Activated naive CD8-positive, alpha-beta T cell treated with anti-CD3 and anti-CD28 coated beads for 36 hours (primary cell): ENCODE measurements around the gene GON4L. TPM values are rescaled to one million over a fixed set of nuclear protein-coding genes. Genes with fewer than 3 reads are reported as not detected.
"Not testable (repeated sequence)": the region's sequence is repeated elsewhere in the genome, so short reads cannot be mapped to it uniquely, and the experiment has no call there.

Experiments
- DNase-seq: peaks from one replicate; pipeline ENCODE4 v3.0.0; 2021
- H3K27ac Mint-ChIP-seq: one replicate; pipeline ENCODE4 v1.8.0; 2022; ENCODE audit warnings: mild to moderate bottlenecking, moderate library complexity, mixed read lengths
- H3K27me3 Mint-ChIP-seq: one replicate; pipeline ENCODE4 v1.8.0; 2022; ENCODE audit warnings: mild to moderate bottlenecking, mixed read lengths
- H3K36me3 Mint-ChIP-seq: one replicate; pipeline ENCODE4 v1.8.0; 2021; ENCODE audit warnings: mild to moderate bottlenecking, mixed read lengths
- H3K4me1 Mint-ChIP-seq: one replicate; pipeline ENCODE4 v1.8.0; 2021; ENCODE audit warnings: mixed read lengths
- H3K4me3 Mint-ChIP-seq: one replicate; pipeline ENCODE4 v1.8.0; 2022; ENCODE audit warnings: mild to moderate bottlenecking, moderate library complexity, mixed read lengths
- H3K9me3 Mint-ChIP-seq: one replicate; pipeline ENCODE4 v1.8.0; 2022; ENCODE audit warnings: mixed read lengths
- total RNA-seq, 2 experiments: library from RNA; stranded (reverse); gene quantifications; one replicate each; pipeline ENCODE4 v1.2.3, GENCODE V29; 2021

GON4L gene
- 10 to 100 TPM; 39.3 to 41.1 TPM for total RNA-seq

GRCh38 chr1:155856975-155857930 is at the start of gene GON4L:
TSS of gene GON4L (minus strand) at chr1:155857214. CDS start at chr1:155853780, 3,434 bp downstream.
- Mint-ChIP-seq H3K9me3 (no peaks in the 10 kb centered on the region), H3K4me3 (peak within 1 kb of the TSS; percentile 99), H3K4me1 (peaks cover 49% of the 10 kb centered on the region), H3K27ac (peak within 1 kb of the TSS; percentile 94), H3K27me3 (peaks cover 25% of the 10 kb centered on the region), H3K36me3 (peaks cover 14% of the 10 kb centered on the region)
- peak; percentile 90 for DNase-seq

DNA sequence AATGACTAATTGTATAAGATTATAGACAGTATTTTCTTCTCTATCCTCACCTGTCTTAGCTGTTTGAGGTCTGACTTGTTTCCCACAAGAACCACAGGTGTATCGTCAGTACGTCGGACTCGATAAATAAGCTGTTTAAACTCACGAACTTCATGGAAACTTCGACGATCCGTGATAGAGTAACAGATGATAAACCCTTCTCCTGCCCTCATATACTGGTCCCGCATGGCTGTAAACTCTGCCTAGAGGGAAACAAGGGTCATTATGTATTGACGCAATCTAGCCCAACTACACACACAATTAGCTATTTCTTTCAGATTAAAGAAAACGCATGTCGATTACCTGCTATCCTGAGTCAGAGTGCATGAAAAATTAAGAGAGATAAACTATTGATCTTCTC is 47.2 kb upstream of the GON4L start:
- DNase-seq, result no peak
- H3K27ac Mint-ChIP-seq, result no peak overlapping the region
- peaks cover 10% of the 10 kb centered on the region for H3K36me3 Mint-ChIP-seq
- no peaks in the 10 kb centered on the region for H3K27me3 Mint-ChIP-seq
- H3K4me1 Mint-ChIP-seq, result peaks cover 5% of the 10 kb centered on the region
- no peaks in the 10 kb centered on the region for H3K9me3 Mint-ChIP-seq
- no peak overlapping the region for H3K4me3 Mint-ChIP-seq

DNA sequence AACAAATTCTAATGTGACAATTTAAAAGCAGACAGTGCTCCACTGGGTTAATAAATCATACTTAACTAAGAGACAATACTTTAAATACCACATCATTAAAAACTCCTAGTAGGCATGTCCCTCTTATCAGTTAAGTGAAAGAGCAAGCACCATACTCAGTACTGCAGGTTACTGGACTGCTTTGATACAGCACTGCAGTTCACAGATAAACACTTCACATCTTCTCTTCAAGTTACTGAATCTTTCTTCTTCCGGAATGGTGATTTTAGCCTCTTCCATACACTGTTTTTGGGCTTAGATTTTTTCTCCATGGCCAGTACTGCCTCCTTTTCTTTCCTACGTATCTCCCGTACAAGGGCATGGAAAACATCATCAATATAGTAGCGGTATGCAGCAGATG is 43.1 kb upstream of the GON4L start:
- H3K27ac Mint-ChIP-seq, result no peak overlapping the region

DNA sequence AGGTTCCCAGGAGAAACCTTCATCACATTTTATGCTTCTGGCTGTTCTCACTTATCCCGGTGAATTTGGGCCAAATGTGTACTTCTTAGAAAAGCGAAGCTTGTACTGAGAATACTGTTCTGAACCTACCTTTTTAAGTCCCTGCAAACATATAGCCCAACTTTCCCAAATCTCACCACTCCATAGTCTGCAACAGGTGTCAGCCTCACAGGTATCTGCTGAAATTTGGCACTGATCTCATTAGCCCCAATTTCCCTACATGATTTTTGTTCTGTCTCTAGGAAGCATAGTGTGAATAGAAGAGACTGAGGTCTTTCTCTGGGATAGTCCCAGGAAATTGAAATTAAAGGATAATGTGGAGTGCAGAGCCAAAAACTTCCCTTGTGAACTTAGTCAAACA is 42.7 kb upstream of the GON4L start:
- Mint-ChIP-seq H3K27ac (no peak overlapping the region), H3K4me1 (peaks cover 9% of the 10 kb centered on the region), H3K9me3 (no peaks in the 10 kb centered on the region), H3K27me3 (no peaks in the 10 kb centered on the region), H3K4me3 (no peak overlapping the region), H3K36me3 (peaks cover 22% of the 10 kb centered on the region)
- DNase-seq, result no peak

More for the DNA sequence above, 43.1 kb upstream of the GON4L start:
- DNase-seq, result no peak
- H3K4me1 Mint-ChIP-seq, result peaks cover 9% of the 10 kb centered on the region
- H3K36me3 Mint-ChIP-seq, result peaks cover 22% of the 10 kb centered on the region
- no peak overlapping the region for H3K4me3 Mint-ChIP-seq
- no peaks in the 10 kb centered on the region for H3K9me3 Mint-ChIP-seq
- H3K27me3 Mint-ChIP-seq, result no peaks in the 10 kb centered on the region

DNA sequence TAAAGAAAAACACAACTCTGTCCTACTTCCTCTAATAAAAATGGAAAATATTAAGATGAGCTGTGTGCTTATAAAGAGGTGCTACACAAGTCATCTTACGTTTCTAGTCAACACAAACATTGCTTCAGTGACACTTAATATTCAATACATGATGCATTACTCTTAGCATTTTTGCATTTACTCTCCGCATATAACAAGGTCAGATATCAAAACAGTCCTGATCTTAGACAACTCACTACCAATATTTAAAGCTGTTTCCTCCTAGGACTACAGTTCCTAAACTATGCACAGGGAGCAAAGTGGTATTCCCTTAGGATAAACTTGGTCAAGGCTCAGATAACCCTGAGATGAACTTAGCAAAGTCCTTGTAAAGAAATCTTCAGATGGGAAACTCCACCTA is 41.9 kb upstream of the GON4L start:
- Mint-ChIP-seq H3K36me3 (peaks cover 18% of the 10 kb centered on the region), H3K27me3 (no peaks in the 10 kb centered on the region), H3K4me3 (no peak overlapping the region), H3K9me3 (no peaks in the 10 kb centered on the region), H3K4me1 (peaks cover 7% of the 10 kb centered on the region), H3K27ac (no peak overlapping the region)
- no peak for DNase-seq

GRCh38 chr1:155897746-155898145 is 40.7 kb upstream of the GON4L start:
- H3K4me3 Mint-ChIP-seq, result no peak overlapping the region
- H3K27me3 Mint-ChIP-seq, result no peaks in the 10 kb centered on the region
- no peaks in the 10 kb centered on the region for H3K9me3 Mint-ChIP-seq
- H3K27ac Mint-ChIP-seq, result peak overlapping the region; percentile 40
- no peak for DNase-seq
- H3K4me1 Mint-ChIP-seq, result peaks cover 17% of the 10 kb centered on the region
- peaks cover 18% of the 10 kb centered on the region for H3K36me3 Mint-ChIP-seq

DNA sequence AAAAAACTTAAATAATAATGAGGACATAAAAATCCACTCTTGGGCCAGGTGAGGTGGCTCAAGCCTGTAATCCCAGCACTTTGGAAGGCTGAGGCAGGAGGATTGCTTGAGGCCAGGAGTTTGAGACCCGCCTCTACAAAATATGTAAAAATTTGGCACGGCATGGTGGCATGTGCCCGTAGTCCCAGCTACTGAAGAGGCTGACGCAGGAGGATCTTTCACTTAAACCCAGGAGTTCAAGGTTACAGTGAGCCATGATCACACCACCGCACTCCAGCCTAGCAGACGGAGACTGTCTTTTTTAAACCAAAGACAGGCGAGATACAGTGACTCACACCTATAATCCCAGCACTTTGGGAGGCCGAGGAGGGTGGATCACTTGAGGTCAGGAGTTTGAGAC is 39.5 kb upstream of the GON4L start:
- DNase-seq, H3K9me3 Mint-ChIP-seq, H3K4me3 Mint-ChIP-seq, H3K27ac Mint-ChIP-seq, H3K27me3 Mint-ChIP-seq: not testable (repeated sequence)
- peaks cover 18% of the 10 kb centered on the region for H3K36me3 Mint-ChIP-seq
- peaks cover 17% of the 10 kb centered on the region for H3K4me1 Mint-ChIP-seq

GRCh38 chr1:155895617-155896016 is 38.6 kb upstream of the GON4L start:
- not testable (repeated sequence) for H3K27me3 Mint-ChIP-seq, H3K27ac Mint-ChIP-seq, H3K9me3 Mint-ChIP-seq, H3K4me3 Mint-ChIP-seq, DNase-seq
- Mint-ChIP-seq H3K36me3 (peaks cover 18% of the 10 kb centered on the region), H3K4me1 (peaks cover 17% of the 10 kb centered on the region)

- no peak for DNase-seq
- no peak overlapping the region for H3K4me3 Mint-ChIP-seq
- no peaks in the 10 kb centered on the region for H3K27me3 Mint-ChIP-seq
- H3K4me1 Mint-ChIP-seq, result peaks cover 14% of the 10 kb centered on the region
- peak overlapping the region; percentile 46 for H3K27ac Mint-ChIP-seq
- peaks cover 15% of the 10 kb centered on the region for H3K36me3 Mint-ChIP-seq
- no peaks in the 10 kb centered on the region for H3K9me3 Mint-ChIP-seq
These were observed 36.6 kb upstream of the GON4L start for GRCh38 chr1:155893389-155894142.

DNA sequence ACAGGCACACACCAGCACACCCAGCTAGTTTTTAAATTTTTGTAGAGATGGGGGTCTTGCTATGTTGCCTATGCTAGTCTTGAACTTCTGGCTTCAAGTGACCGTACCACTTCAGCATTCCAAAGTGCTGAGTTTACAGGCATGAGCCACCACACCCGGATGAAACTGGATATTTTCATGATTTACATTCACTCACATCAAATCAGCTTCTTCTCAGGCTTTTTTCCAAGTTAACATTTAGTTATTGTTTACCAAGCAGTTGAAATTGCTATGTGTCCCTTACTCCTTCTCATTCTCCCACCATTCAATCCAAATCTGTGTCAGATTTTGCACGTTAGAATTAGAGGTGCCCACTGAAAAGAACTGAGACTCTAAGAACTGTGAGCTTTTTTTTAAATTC is 35.8 kb upstream of the GON4L start:
- Mint-ChIP-seq H3K4me1 (peaks cover 14% of the 10 kb centered on the region), H3K27me3 (no peaks in the 10 kb centered on the region), H3K27ac (peak overlapping the region; percentile 46), H3K4me3 (no peak overlapping the region), H3K36me3 (peaks cover 13% of the 10 kb centered on the region), H3K9me3 (no peaks in the 10 kb centered on the region)
- no peak for DNase-seq

- Mint-ChIP-seq H3K4me1 (peaks cover 11% of the 10 kb centered on the region), H3K27ac (no peak overlapping the region), H3K36me3 (no peaks in the 10 kb centered on the region), H3K27me3 (no peaks in the 10 kb centered on the region), H3K4me3 (no peak overlapping the region), H3K9me3 (no peaks in the 10 kb centered on the region)
- no peak for DNase-seq
These were observed 33.2 kb upstream of the GON4L start for GRCh38 chr1:155890251-155890650.

GRCh38 chr1:155889566-155889965 is 32.6 kb upstream of the GON4L start:
- no peak overlapping the region for H3K4me3 Mint-ChIP-seq
- H3K9me3 Mint-ChIP-seq, result no peaks in the 10 kb centered on the region
- no peaks in the 10 kb centered on the region for H3K27me3 Mint-ChIP-seq
- no peak overlapping the region for H3K27ac Mint-ChIP-seq
- no peaks in the 10 kb centered on the region for H3K36me3 Mint-ChIP-seq
- DNase-seq, result no peak
- peaks cover 11% of the 10 kb centered on the region for H3K4me1 Mint-ChIP-seq

DNA sequence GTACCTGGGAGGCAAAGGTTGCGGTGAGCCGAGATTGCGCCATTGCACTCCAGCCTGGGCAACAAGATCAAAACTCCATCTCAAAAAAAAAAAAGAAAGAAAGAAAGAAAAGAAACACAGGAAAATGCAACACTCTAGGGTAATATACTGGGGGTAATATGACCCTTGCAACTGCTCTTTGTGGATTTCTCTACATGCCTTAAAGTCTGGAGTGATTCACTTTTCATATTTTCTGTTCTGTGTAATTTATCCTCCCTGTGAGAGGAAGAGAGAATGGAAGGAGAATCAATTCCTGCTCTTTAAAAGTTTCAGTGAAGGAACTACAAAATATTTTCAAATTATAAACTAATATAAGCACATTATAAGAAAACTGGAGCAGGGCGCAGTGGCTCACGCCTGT is 31.5 kb upstream of the GON4L start:
- Mint-ChIP-seq H3K27ac (no peak overlapping the region), H3K9me3 (no peaks in the 10 kb centered on the region), H3K4me1 (peaks cover 8% of the 10 kb centered on the region), H3K27me3 (no peaks in the 10 kb centered on the region), H3K36me3 (no peaks in the 10 kb centered on the region), H3K4me3 (no peak overlapping the region)
- DNase-seq, result no peak

DNA sequence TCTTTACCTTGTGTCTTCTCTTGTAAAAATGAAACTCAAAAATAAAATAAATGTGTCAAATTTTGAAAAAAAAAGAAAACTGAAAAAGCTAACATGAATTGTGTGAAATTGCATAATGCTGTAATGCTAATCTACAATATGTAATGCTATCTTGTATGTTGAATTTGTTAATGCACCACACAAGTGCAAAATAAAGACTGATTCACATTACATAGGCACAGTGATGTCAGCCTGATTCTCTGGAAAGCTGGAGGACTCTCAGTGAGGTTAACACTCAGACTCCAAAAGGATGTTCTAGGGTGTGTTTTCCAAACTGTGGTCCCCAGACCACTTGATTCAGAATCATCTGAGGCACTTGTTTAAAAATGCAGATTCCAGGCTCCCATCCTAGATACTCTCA is 28.0 kb upstream of the GON4L start:
- DNase-seq, result no peak
- H3K4me1 Mint-ChIP-seq, result peaks cover 1% of the 10 kb centered on the region
- H3K36me3 Mint-ChIP-seq, result no peaks in the 10 kb centered on the region
- no peaks in the 10 kb centered on the region for H3K27me3 Mint-ChIP-seq
- H3K4me3 Mint-ChIP-seq, result no peak overlapping the region
- no peaks in the 10 kb centered on the region for H3K9me3 Mint-ChIP-seq
- H3K27ac Mint-ChIP-seq, result no peak overlapping the region
